DOHH2 (cell line): ENCODE data around the gene SMIM38.

Experiments used
- H3F3A ChIP-seq: fragments of 200-600 bp; sonication (generic), shearing (Covaris generic); 2 replicates; pipeline ENCODE4 v1.6.0; 2016; ENCODE audit warnings: antibody characterized with exemption, mild to moderate bottlenecking; ENCODE audit not compliant: control insufficient read depth, insufficient read depth
- H3K27ac ChIP-seq: fragments of 200-600 bp; sonication (generic); 2 replicates; pipeline ENCODE4 v1.5.1; 2014; ENCODE audit warnings: low read depth, mild to moderate bottlenecking, low read length, moderate library complexity
- H3K27me3 ChIP-seq: fragments of 200-600 bp; sonication (generic); 2 replicates; pipeline ENCODE4 v1.6.1; 2014; ENCODE audit warnings: mild to moderate bottlenecking, low read length, mixed read lengths; ENCODE audit not compliant: control insufficient read depth
- H3K36me3 ChIP-seq: fragments of 200-600 bp; sonication (generic); 2 replicates; pipeline ENCODE4 v1.6.1; 2014; ENCODE audit warnings: mild to moderate bottlenecking, low read length, moderate library complexity, mixed read lengths; ENCODE audit not compliant: control insufficient read depth
- H3K4me1 ChIP-seq: fragments of 200-600 bp; sonication (generic); 2 replicates; pipeline ENCODE4 v1.6.1; 2014; ENCODE audit warnings: mild to moderate bottlenecking, low read length, mixed read lengths; ENCODE audit not compliant: control insufficient read depth
- H3K4me2 ChIP-seq: fragments of 200-600 bp; sonication (generic); 2 replicates; pipeline ENCODE4 v1.6.0; 2014; ENCODE audit warnings: mild to moderate bottlenecking, low read length, moderate library complexity
- H3K4me3 ChIP-seq: fragments of 200-600 bp; sonication (generic); 2 replicates; pipeline ENCODE4 v1.5.1; 2014; ENCODE audit warnings: mild to moderate bottlenecking, low read length, mixed read lengths
- H3K79me2 ChIP-seq: fragments of 200-600 bp; sonication (generic); 2 replicates; pipeline ENCODE4 v1.6.1; 2014; ENCODE audit warnings: mild to moderate bottlenecking, low read length, mixed read lengths; ENCODE audit not compliant: control insufficient read depth
- H3K9me2 ChIP-seq: fragments of 200-600 bp; sonication (generic); replicated peaks from 2 replicates; pipeline ENCODE4 v1.6.1; 2014; ENCODE audit warnings: mild to moderate bottlenecking, low read length, mixed read lengths; ENCODE audit not compliant: control insufficient read depth
- H3K9me3 ChIP-seq: fragments of 200-600 bp; sonication (generic); 2 replicates; pipeline ENCODE4 v1.6.1; 2014; ENCODE audit warnings: antibody characterized with exemption, low read length, mixed read lengths; ENCODE audit not compliant: control insufficient read depth, insufficient read depth
- H4K20me1 ChIP-seq: fragments of 200-600 bp; sonication (generic); 2 replicates; pipeline ENCODE4 v1.6.0; 2014; ENCODE audit warnings: low read depth, mild to moderate bottlenecking, antibody characterized with exemption, low read length, moderate library complexity; ENCODE audit not compliant: control insufficient read depth, insufficient read depth
- CTCF ChIP-seq: fragments of 200-600 bp; sonication (generic); IDR thresholded peaks from one replicate; pipeline ENCODE4 v1.5.1; 2014; ENCODE audit warnings: antibody characterized with exemption, mild to moderate bottlenecking, low read depth, low read length; ENCODE audit not compliant: poor library complexity, severe bottlenecking
- EZH2phosphoT487 ChIP-seq: fragments of 200-600 bp; sonication (generic); IDR thresholded peaks from 2 replicates; pipeline ENCODE4 v1.6.1; 2017; ENCODE audit warnings: borderline replicate concordance, mild to moderate bottlenecking, antibody characterized with exemption, low read length, moderate library complexity, mixed read lengths

The SMIM38 gene

GRCh38 chr11:69178819-69179482 lies 23.2 kb downstream of the SMIM38 start:
- Histone ChIP-seq H3K9me2 (no peaks in the 10 kb centered on the region), H3K36me3 (no peaks in the 10 kb centered on the region), H3F3A (no peaks in the 10 kb centered on the region), H3K27ac (no peak overlapping the region), H3K27me3 (no peaks in the 10 kb centered on the region), H3K4me2 (no peak overlapping the region), H3K4me3 (no peak overlapping the region), H3K79me2 (no peaks in the 10 kb centered on the region), H4K20me1 (no peaks in the 10 kb centered on the region), H3K4me1 (no peaks in the 10 kb centered on the region), H3K9me3 (no peaks in the 10 kb centered on the region)
- no peak for TF ChIP-seq CTCF
- TF ChIP-seq EZH2phosphoT487 = no peak

- no peaks in the 10 kb centered on the region for H3K79me2 ChIP-seq
- no peaks in the 10 kb centered on the region for H3K27me3 ChIP-seq
- TF ChIP-seq CTCF (no peak), EZH2phosphoT487 (no peak)
- H3K4me2 ChIP-seq = no peak overlapping the region
- no peaks in the 10 kb centered on the region for H3F3A ChIP-seq
- no peak overlapping the region for H3K27ac ChIP-seq
- H4K20me1 ChIP-seq = no peaks in the 10 kb centered on the region
- H3K4me3 ChIP-seq = no peak overlapping the region
- no peaks in the 10 kb centered on the region for H3K36me3 ChIP-seq
- no peaks in the 10 kb centered on the region for H3K9me2 ChIP-seq
- H3K9me3 ChIP-seq = no peaks in the 10 kb centered on the region
- H3K4me1 ChIP-seq = no peaks in the 10 kb centered on the region
Observed at GRCh38 chr11:69180226-69180625, 24.5 kb downstream of the SMIM38 start.

- no peak overlapping the region for H3K27ac ChIP-seq
- no peak overlapping the region for H3K4me3 ChIP-seq
- no peaks in the 10 kb centered on the region for H3K27me3 ChIP-seq
- no peaks in the 10 kb centered on the region for H3F3A ChIP-seq
- H3K9me3 ChIP-seq = no peaks in the 10 kb centered on the region
- H3K79me2 ChIP-seq = no peaks in the 10 kb centered on the region
- no peaks in the 10 kb centered on the region for H4K20me1 ChIP-seq
- no peak overlapping the region for H3K4me2 ChIP-seq
- H3K4me1 ChIP-seq = no peaks in the 10 kb centered on the region
- H3K9me2 ChIP-seq = no peaks in the 10 kb centered on the region
- no peaks in the 10 kb centered on the region for H3K36me3 ChIP-seq
- TF ChIP-seq CTCF (no peak), EZH2phosphoT487 (no peak)
Observed at GRCh38 chr11:69180726-69181125, 25.0 kb downstream of the SMIM38 start.
